H9 (cell line): ENCODE data around the gene TUBB2A. TPM values are rescaled to one million over a fixed set of nuclear protein-coding genes. Genes with fewer than 3 reads are reported as not detected.

ENCODE experiments used
- DNase-seq: peaks from one replicate; pipeline ENCODE4 v3.0.0-alpha.2; 2017
- H2AFZ ChIP-seq: one replicate; pipeline ENCODE4 v1.6.1; 2013; ENCODE audit warnings: mild to moderate bottlenecking, low read length, control low read depth, moderate library complexity
- H2AK5ac ChIP-seq: 2 replicates; pipeline ENCODE4 v1.6.1; 2013; ENCODE audit warnings: low read length, control low read depth, mixed read lengths; ENCODE audit not compliant: insufficient read length
- H2BK120ac ChIP-seq: one replicate; pipeline ENCODE4 v1.6.1; 2013; ENCODE audit warnings: low read depth, mild to moderate bottlenecking, low read length, control low read depth, inconsistent platforms; ENCODE audit not compliant: poor library complexity, severe bottlenecking
- H2BK12ac ChIP-seq: 2 replicates; pipeline ENCODE4 v1.6.1; 2013; ENCODE audit warnings: low read length, control low read depth, mixed read lengths, low read depth; ENCODE audit not compliant: insufficient read length
- H2BK15ac ChIP-seq: 2 replicates; pipeline ENCODE4 v1.6.1; 2013; ENCODE audit warnings: low read depth, low read length, control low read depth
- H2BK20ac ChIP-seq: one replicate; pipeline ENCODE4 v1.6.1; 2013; ENCODE audit warnings: low read depth, mild to moderate bottlenecking, low read length, control low read depth, inconsistent platforms; ENCODE audit not compliant: poor library complexity, severe bottlenecking
- H2BK5ac ChIP-seq: 2 replicates; pipeline ENCODE4 v1.6.1; 2013; ENCODE audit warnings: low read length, control low read depth, mixed read lengths; ENCODE audit not compliant: insufficient read length
- H3K14ac ChIP-seq: 2 replicates; pipeline ENCODE4 v1.6.1; 2013; ENCODE audit warnings: low read length, control low read depth; ENCODE audit not compliant: insufficient read depth
- H3K18ac ChIP-seq: 2 replicates; pipeline ENCODE4 v1.6.1; 2013; ENCODE audit warnings: low read depth, mild to moderate bottlenecking, mixed read lengths, low read length, control low read depth; ENCODE audit not compliant: insufficient read length
- H3K23ac ChIP-seq: 2 replicates; pipeline ENCODE4 v1.6.1; 2013; ENCODE audit warnings: low read length, control low read depth, mixed read lengths, low read depth; ENCODE audit not compliant: insufficient read length
- H3K23me2 ChIP-seq: 2 replicates; pipeline ENCODE4 v1.6.1; 2013; ENCODE audit warnings: low read depth, mild to moderate bottlenecking, mixed read lengths, low read length, control low read depth; ENCODE audit not compliant: insufficient read length, poor library complexity, severe bottlenecking
- H3K27ac ChIP-seq: 2 replicates; pipeline ENCODE4 v1.5.1; 2013; ENCODE audit warnings: low read length, control low read depth, mixed read lengths, low read depth; ENCODE audit not compliant: insufficient read length
- H3K27me3 ChIP-seq: 2 replicates; pipeline ENCODE4 v1.6.1; 2013; ENCODE audit warnings: low read length, control low read depth, inconsistent platforms; ENCODE audit not compliant: insufficient read depth
- H3K4ac ChIP-seq: 2 replicates; pipeline ENCODE4 v1.6.1; 2013; ENCODE audit warnings: low read depth, mild to moderate bottlenecking, control low read depth, inconsistent platforms, low read length, moderate library complexity
- H3K4me1 ChIP-seq: 2 replicates; pipeline ENCODE4 v1.6.1; 2013; ENCODE audit warnings: low read length, control low read depth, inconsistent platforms; ENCODE audit not compliant: insufficient read depth
- H3K4me2 ChIP-seq: 2 replicates; pipeline ENCODE4 v1.6.1; 2013; ENCODE audit warnings: low read length, control low read depth, mixed read lengths; ENCODE audit not compliant: insufficient read length, insufficient read depth
- H3K56ac ChIP-seq: 2 replicates; pipeline ENCODE4 v1.6.1; 2013; ENCODE audit warnings: low read depth, mild to moderate bottlenecking, mixed read lengths, low read length, control low read depth; ENCODE audit not compliant: insufficient read length
- H3K79me1 ChIP-seq: 2 replicates; pipeline ENCODE4 v1.6.1; 2013; ENCODE audit warnings: low read depth, mild to moderate bottlenecking, moderate library complexity, low read length, control low read depth, inconsistent platforms; ENCODE audit not compliant: insufficient read depth, poor library complexity, severe bottlenecking
- H3K79me2 ChIP-seq: 2 replicates; pipeline ENCODE4 v1.6.1; 2013; ENCODE audit warnings: low read length, control low read depth, inconsistent platforms; ENCODE audit not compliant: insufficient read depth
- H3K9ac ChIP-seq: 2 replicates; pipeline ENCODE4 v1.6.1; 2013; ENCODE audit warnings: low read length, control low read depth, mixed read lengths; ENCODE audit not compliant: insufficient read length; ENCODE audit errors: extremely low read depth
- H3K9me3 ChIP-seq: one replicate; pipeline ENCODE4 v1.6.1; 2013; ENCODE audit warnings: low read depth, low read length, inconsistent platforms; ENCODE audit not compliant: control insufficient read depth
- H3T11ph ChIP-seq: one replicate; pipeline ENCODE4 v1.6.1; 2013; ENCODE audit warnings: mild to moderate bottlenecking, low read length, control low read depth, inconsistent platforms
- H4K20me1 ChIP-seq: one replicate; pipeline ENCODE4 v1.6.1; 2013; ENCODE audit not compliant: control insufficient read depth, insufficient read length, insufficient read depth
- H4K5ac ChIP-seq: 2 replicates; pipeline ENCODE4 v1.6.1; 2013; ENCODE audit warnings: low read depth, mild to moderate bottlenecking, mixed read lengths, low read length, control low read depth; ENCODE audit not compliant: insufficient read length
- H4K8ac ChIP-seq: replicated peaks from 2 replicates; pipeline ENCODE4 v1.6.1; 2013; ENCODE audit warnings: low read length, control low read depth, mixed read lengths, low read depth; ENCODE audit not compliant: insufficient read length
- H4K91ac ChIP-seq: 2 replicates; pipeline ENCODE4 v1.6.1; 2013; ENCODE audit warnings: low read depth, mild to moderate bottlenecking, moderate library complexity, mixed read lengths, low read length, control low read depth; ENCODE audit not compliant: insufficient read length
- H3K27ac Mint-ChIP-seq, 3 experiments: 2 replicates in 2 of 3; 3 replicates in 1 of 3; pipeline ENCODE4 v1.8.0; 2020 to 2021; ENCODE audit warnings: mixed read lengths in 3 of 3, mild to moderate bottlenecking in 1 of 3, moderate library complexity in 1 of 3
- H3K27me3 Mint-ChIP-seq: 2 replicates; pipeline ENCODE4 v1.8.0; 2021; ENCODE audit warnings: low read depth, mild to moderate bottlenecking, moderate library complexity, mixed read lengths
- H3K36me3 Mint-ChIP-seq, 3 experiments: 2 replicates in 2 of 3; 3 replicates in 1 of 3; pipeline ENCODE4 v1.8.0; 2020 to 2021; ENCODE audit warnings: low read depth in 3 of 3, mixed read lengths in 3 of 3; ENCODE audit not compliant: insufficient read depth in 1 of 3
- H3K4me1 Mint-ChIP-seq, 2 experiments: 2 replicates each; pipeline ENCODE4 v1.8.0; 2020; ENCODE audit warnings: mixed read lengths in 2 of 2
- H3K4me3 Mint-ChIP-seq, 2 experiments: 2 replicates in 1 of 2; 3 replicates in 1 of 2; pipeline ENCODE4 v1.8.0; 2020 to 2021; ENCODE audit warnings: mild to moderate bottlenecking in 2 of 2, mixed read lengths in 2 of 2, moderate library complexity in 1 of 2
- H3K9me3 Mint-ChIP-seq, 2 experiments: 2 replicates in 1 of 2; 3 replicates in 1 of 2; pipeline ENCODE4 v1.8.0; 2020; ENCODE audit warnings: mild to moderate bottlenecking in 2 of 2, mixed read lengths in 2 of 2, moderate library complexity in 1 of 2
- total RNA-seq: library from RNA; stranded (reverse); gene quantifications from 2 replicates; pipeline ENCODE4 v1.2.1, GENCODE V29; 2021
- TF ChIP-seq, protein P1 (sequence below): fragments of 200-600 bp; sonication (generic); conservative IDR thresholded peaks from 3 replicates; pipeline ENCODE4 v1.8.0; 2021; ENCODE audit warnings: antibody characterized with exemption, mild to moderate bottlenecking

Gene TUBB2A
- total RNA-seq, 1 experiment from 2014 or later, result 258 TPM

- Mint-ChIP-seq H3K4me1 (peaks cover 15 to 28% of the 10 kb centered on the region in 2 experiments), H3K27me3 (no peaks in the 10 kb centered on the region)
- no peak overlapping the region for H3K4ac ChIP-seq
These were observed 14.8 kb downstream of the TUBB2A start for GRCh38 chr6:3142536-3142935.

More at GRCh38 chr6:3142536-3142935, 14.8 kb downstream of the TUBB2A start:
- Histone ChIP-seq H4K20me1 (no peaks in the 10 kb centered on the region), H3K18ac (no peak overlapping the region), H4K5ac (no peak overlapping the region), H3K4me2 (no peak overlapping the region), H3K27ac (no peak overlapping the region), H3K4me1 (no peaks in the 10 kb centered on the region; the same call in 1 of the 2 replicates), H3K79me2 (no peaks in the 10 kb centered on the region), H2BK20ac (no peak overlapping the region), H2BK120ac (no peak overlapping the region), H3K14ac (no peak overlapping the region), H4K8ac (no peak overlapping the region), H3K9ac (no peak overlapping the region), H3K27me3 (no peaks in the 10 kb centered on the region), H3K23ac (no peak overlapping the region), H2BK5ac (no peak overlapping the region), H4K91ac (no peak overlapping the region), H3T11ph (no peak overlapping the region), H2BK15ac (no peak overlapping the region), H3K23me2 (no peaks in the 10 kb centered on the region), H3K56ac (no peak overlapping the region), H3K9me3 (no peaks in the 10 kb centered on the region), H2AFZ (no peak overlapping the region), H2AK5ac (no peak overlapping the region), H2BK12ac (no peak overlapping the region), H3K79me1 (no peaks in the 10 kb centered on the region)
- no peak for DNase-seq
- H3K4me3 Mint-ChIP-seq, result no peak overlapping the region
- TF ChIP-seq, protein P1, sequence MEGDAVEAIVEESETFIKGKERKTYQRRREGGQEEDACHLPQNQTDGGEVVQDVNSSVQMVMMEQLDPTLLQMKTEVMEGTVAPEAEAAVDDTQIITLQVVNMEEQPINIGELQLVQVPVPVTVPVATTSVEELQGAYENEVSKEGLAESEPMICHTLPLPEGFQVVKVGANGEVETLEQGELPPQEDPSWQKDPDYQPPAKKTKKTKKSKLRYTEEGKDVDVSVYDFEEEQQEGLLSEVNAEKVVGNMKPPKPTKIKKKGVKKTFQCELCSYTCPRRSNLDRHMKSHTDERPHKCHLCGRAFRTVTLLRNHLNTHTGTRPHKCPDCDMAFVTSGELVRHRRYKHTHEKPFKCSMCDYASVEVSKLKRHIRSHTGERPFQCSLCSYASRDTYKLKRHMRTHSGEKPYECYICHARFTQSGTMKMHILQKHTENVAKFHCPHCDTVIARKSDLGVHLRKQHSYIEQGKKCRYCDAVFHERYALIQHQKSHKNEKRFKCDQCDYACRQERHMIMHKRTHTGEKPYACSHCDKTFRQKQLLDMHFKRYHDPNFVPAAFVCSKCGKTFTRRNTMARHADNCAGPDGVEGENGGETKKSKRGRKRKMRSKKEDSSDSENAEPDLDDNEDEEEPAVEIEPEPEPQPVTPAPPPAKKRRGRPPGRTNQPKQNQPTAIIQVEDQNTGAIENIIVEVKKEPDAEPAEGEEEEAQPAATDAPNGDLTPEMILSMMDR, result no peak
- H3K27ac Mint-ChIP-seq, result peak overlapping the region in 1 of 3 experiments; percentile 96; a peak in 2 of 7 replicates
- H3K36me3 Mint-ChIP-seq, result peaks cover 50 to 76% (median 57%) of the 10 kb centered on the region in 3 experiments
- H3K9me3 Mint-ChIP-seq, result peaks cover 0 to 2% of the 10 kb centered on the region in 2 experiments; a peak in 3 of 5 replicates
